ENCODE results near the gene S100A12. TPM values are rescaled to one million over a fixed set of nuclear protein-coding genes. Genes with fewer than 3 reads are reported as not detected.

Gene S100A12
- total RNA-seq, 2 experiments from 2014 or later = not detected

DNA sequence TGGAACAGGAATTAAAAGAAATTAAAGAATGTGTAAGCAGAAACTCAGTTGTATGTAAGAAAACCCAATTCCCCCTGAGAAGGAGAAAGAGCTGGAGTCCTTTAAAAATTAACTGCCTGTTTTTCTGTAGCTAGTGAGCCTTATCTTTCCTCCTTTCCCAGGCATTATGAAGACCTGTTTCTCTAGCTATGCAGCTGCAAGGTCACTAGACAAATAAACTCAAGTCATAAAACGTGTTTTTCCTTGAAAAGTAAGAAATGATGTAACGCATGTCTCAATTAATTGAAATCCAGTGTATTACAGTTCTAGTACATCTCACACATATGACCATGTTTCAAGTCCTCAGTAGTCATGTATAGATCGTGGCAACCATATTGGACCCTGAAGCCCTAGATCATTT lies 5.3 kb downstream of the S100A12 start:
- Mint-ChIP-seq H3K36me3 (no peaks in the 10 kb centered on the region), H3K4me1 (no peaks in the 10 kb centered on the region), H3K4me3 (no peak overlapping the region), H3K9me3 (no peaks in the 10 kb centered on the region), H3K27ac (no peak overlapping the region), H3K27me3 (peaks cover 10% of the 10 kb centered on the region)
- POLR2A ChIA-PET = no interaction called here
- no peak for DNase-seq
- ATAC-seq (ENCODE audit: low read depth) = no peak

DNA sequence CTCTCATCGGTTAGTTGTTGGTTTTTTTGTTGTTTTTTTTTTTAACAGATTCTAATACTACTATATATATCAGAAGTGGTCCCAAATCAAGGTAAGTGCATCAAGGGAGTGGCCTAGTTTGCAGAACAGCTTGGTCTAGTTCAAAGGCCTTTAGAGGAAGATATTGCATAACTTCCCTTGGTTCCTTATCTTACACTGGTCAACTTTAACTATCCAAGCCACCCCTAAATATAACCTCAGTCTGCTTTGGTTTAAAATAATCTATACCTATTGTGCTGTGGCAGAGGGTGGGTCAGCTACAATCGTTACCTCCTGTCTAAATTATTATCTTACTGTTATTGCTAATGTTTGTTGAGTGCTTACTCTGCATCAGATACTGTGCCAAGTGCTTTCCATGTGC lies 6.9 kb downstream of the S100A12 start:
- Mint-ChIP-seq H3K4me3 (no peak overlapping the region), H3K36me3 (no peaks in the 10 kb centered on the region), H3K4me1 (no peaks in the 10 kb centered on the region), H3K27ac (no peak overlapping the region), H3K27me3 (peaks cover 11% of the 10 kb centered on the region), H3K9me3 (no peaks in the 10 kb centered on the region)
- ATAC-seq (ENCODE audit: low read depth) (no peak), DNase-seq (no peak)
- POLR2A ChIA-PET = no interaction called here

DNA sequence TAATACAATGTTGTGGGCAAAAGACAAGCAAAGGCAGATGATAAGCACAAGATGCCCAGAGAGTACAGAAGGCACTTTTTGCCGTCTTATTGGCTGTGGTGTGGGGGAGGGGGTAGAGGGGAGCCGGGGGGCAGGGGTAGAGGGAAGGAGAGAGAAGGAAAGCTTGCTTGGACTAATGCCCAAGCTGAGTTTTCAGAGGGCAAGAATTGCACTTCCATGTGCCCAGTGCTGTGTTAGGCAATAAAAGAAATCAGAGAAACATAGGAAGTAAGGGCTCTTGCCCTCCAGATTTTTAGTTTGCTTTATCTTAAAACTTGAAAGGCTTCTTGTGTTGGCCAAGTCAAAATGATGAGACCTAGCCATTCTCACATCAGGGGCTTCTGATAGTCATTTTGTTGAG lies 8.3 kb downstream of the S100A12 start:
- ATAC-seq (ENCODE audit: low read depth) = no peak
- H3K4me3 Mint-ChIP-seq = no peak overlapping the region
- no peaks in the 10 kb centered on the region for H3K9me3 Mint-ChIP-seq
- DNase-seq = no peak
- H3K4me1 Mint-ChIP-seq = no peaks in the 10 kb centered on the region
- POLR2A ChIA-PET = no interaction called here
- H3K27me3 Mint-ChIP-seq = peaks cover 15% of the 10 kb centered on the region
- no peak overlapping the region for H3K27ac Mint-ChIP-seq
- no peaks in the 10 kb centered on the region for H3K36me3 Mint-ChIP-seq

DNA sequence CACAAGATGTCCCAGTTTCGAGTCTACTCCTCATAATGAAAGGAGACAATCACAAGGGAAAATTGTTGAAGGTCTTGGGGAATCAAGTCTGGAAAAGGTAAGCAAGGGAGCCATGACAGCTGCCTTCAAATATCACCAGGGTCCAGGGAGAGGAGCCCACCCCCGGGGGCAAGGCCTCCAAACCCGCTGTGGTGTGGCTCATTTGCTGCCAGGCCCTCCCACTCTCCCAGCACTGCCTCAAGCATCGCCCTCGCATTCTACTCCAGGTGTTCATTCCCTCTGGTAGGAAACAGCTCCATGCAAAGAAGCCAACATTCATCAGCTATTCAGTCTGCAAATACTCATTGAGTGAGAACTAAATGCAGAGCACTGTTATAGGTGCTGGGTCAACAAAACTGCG lies 9.2 kb downstream of the S100A12 start:
- no peaks in the 10 kb centered on the region for H3K4me1 Mint-ChIP-seq
- H3K36me3 Mint-ChIP-seq = no peaks in the 10 kb centered on the region
- no peaks in the 10 kb centered on the region for H3K9me3 Mint-ChIP-seq
- POLR2A ChIA-PET = no interaction called here
- H3K27ac Mint-ChIP-seq = no peak overlapping the region
- no peak overlapping the region for H3K4me3 Mint-ChIP-seq
- H3K27me3 Mint-ChIP-seq = peaks cover 15% of the 10 kb centered on the region
- ATAC-seq (ENCODE audit: low read depth) (no peak), DNase-seq (no peak)

DNA sequence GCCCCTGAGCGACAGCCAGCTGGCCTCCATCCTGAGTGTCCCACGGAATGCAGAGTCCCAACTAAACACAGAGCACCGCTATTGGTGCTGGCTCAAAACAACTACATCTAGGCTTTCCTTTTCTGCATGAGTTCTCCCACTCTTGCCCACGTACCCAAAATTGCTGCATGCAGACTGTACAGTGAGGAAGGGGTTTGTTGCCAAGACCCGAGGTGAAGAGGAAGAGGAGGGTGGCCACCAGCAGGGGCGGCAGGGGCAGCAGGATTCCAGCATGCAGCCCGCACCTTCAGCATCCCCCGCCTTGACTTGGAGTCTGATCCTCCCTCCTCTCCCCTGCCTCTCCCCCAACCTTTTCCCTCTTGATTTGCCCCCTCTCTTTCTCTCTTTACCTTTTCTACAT lies 9.7 kb downstream of the S100A12 start:
- Mint-ChIP-seq H3K4me1 (no peaks in the 10 kb centered on the region), H3K27ac (no peak overlapping the region), H3K27me3 (peaks cover 13% of the 10 kb centered on the region), H3K9me3 (no peaks in the 10 kb centered on the region), H3K4me3 (no peak overlapping the region), H3K36me3 (no peaks in the 10 kb centered on the region)
- POLR2A ChIA-PET = no interaction called here
- no peak for ATAC-seq (ENCODE audit: low read depth)
- DNase-seq = no peak

DNA sequence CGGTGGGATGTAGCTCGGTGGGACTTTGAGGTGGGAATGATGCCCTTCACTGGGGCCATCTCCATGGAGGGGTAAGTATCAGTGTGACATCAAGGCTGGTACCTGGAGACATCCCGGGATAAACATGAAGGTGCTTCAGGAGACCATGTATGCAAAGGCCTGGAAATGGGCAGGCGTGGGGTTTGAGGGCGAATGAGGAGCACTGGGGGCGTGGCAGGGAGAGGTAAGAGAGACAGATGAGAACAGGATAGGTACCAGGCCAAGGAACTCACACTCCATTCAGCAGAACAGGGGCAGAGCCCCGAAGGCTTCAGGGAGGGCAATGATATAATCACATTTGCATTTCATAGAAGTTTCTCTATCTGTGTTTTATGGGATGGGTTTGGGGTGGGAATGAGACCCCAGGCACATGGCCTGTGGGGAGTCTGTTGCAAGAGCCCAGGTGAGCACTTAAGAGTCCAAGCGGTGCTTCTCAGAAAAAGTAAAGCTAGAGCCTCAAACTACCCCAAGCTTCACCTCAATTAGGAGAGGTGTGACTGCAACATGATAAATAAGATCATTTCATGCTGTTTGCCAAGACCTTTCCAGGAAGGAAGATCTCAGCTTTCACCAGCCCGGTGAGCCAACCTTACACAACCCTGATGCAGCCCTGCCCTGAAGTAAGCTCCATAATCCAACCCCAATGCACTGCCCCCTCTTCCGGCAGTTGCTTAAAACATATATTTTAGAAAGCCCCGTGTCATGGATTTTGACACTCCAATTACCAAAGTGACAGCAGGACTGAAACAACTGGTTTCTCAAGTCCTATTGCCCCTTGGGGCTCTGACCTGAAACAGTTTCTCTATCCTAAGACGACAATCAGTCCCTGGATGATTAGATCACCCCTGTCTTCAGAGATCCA lies 10.4 kb downstream of the S100A12 start:
- ATAC-seq (ENCODE audit: low read depth) (no peak), DNase-seq (no peak)
- H3K36me3 Mint-ChIP-seq = no peaks in the 10 kb centered on the region
- H3K27me3 Mint-ChIP-seq = peaks cover 12% of the 10 kb centered on the region
- POLR2A ChIA-PET = no interaction called here
- no peaks in the 10 kb centered on the region for H3K9me3 Mint-ChIP-seq
- H3K27ac Mint-ChIP-seq = no peak overlapping the region
- no peak overlapping the region for H3K4me3 Mint-ChIP-seq
- H3K4me1 Mint-ChIP-seq = no peaks in the 10 kb centered on the region

DNA sequence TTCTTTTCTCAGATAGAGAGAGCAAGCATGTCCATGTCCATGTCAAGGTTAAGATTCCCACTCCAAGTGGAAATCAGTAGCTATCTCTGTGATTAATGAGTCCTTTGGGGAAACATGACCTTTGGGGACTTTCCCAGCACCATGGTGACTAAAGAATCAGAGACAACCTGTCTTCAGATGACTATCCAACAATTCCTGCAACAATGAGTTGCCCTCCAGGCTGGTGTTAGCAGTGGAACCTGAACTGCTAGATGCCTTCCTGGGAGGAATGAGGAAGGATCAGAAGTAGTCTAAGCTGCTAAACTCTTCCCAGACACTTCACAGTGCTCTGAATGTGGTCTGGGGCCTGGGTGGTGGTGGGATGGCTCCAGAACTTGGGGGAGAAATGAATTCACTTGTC lies 11.3 kb downstream of the S100A12 start:
- no peaks in the 10 kb centered on the region for H3K36me3 Mint-ChIP-seq
- peaks cover 12% of the 10 kb centered on the region for H3K27me3 Mint-ChIP-seq
- DNase-seq (no peak), ATAC-seq (ENCODE audit: low read depth) (no peak)
- POLR2A ChIA-PET = no interaction called here
- no peak overlapping the region for H3K4me3 Mint-ChIP-seq
- no peak overlapping the region for H3K27ac Mint-ChIP-seq
- H3K4me1 Mint-ChIP-seq = no peaks in the 10 kb centered on the region
- no peaks in the 10 kb centered on the region for H3K9me3 Mint-ChIP-seq

DNA sequence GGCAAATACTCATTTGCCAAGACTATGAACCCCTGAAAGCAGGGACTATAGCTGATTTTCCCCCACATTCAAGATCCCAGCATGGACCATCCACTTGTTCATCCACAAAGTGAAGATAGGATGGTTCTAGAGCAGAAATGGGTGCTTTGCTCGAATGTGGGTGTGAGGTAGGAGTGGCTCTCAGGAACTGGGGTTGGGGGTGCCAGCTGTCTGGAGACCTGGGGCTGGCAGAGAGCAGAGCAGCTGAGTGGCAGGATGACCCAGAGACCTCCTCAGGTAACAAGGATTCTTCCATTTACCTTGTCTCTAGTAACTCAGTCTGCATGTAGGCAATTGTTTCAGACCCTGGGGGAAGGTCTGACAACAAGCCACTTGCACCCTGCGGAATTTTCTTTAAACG lies 11.8 kb downstream of the S100A12 start:
- DNase-seq = no peak
- Mint-ChIP-seq H3K4me3 (no peak overlapping the region), H3K9me3 (no peaks in the 10 kb centered on the region), H3K27me3 (peaks cover 12% of the 10 kb centered on the region), H3K27ac (no peak overlapping the region), H3K4me1 (no peaks in the 10 kb centered on the region), H3K36me3 (no peaks in the 10 kb centered on the region)
- no peak for ATAC-seq (ENCODE audit: low read depth)
- POLR2A ChIA-PET = no interaction called here

DNA sequence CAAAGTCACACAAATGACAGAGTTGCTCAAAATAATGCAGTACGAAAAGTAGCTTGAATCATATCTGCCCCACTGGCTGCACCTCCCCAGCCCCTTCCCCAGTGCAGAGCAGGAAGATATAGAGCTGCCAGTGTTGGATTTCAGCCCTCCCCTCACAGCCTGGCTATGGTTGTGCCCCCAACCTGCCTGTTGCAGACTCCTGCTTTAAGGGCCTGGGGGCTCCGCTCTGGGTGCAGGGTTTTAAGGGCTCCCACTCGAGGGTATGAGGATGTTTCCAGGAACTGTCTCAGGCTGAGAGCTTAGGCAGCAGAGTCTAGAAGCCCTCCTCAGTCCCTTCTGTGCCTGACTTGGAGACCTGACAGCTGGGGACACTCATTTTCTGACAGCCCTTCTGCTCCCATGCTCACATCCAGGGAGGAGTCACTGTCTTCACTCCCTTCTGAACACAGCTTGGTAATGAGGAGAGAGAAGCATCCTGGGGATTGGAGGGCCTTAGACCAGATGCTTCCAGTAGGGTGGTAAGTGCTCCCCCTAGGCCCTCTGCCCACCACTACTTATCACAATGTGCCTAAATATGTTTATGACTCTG lies 13.1 kb downstream of the S100A12 start:
- no peak overlapping the region for H3K4me3 Mint-ChIP-seq
- no peaks in the 10 kb centered on the region for H3K36me3 Mint-ChIP-seq
- DNase-seq (no peak), ATAC-seq (ENCODE audit: low read depth) (no peak)
- POLR2A ChIA-PET = no interaction called here
- H3K9me3 Mint-ChIP-seq = no peaks in the 10 kb centered on the region
- no peak overlapping the region for H3K27ac Mint-ChIP-seq
- H3K4me1 Mint-ChIP-seq = peaks cover 6% of the 10 kb centered on the region
- H3K27me3 Mint-ChIP-seq = peaks cover 12% of the 10 kb centered on the region

- H3K4me1 Mint-ChIP-seq = peaks cover 12% of the 10 kb centered on the region
- ATAC-seq (ENCODE audit: low read depth) (no peak), DNase-seq (no peak)
- POLR2A ChIA-PET = no interaction called here
- H3K4me3 Mint-ChIP-seq = no peak overlapping the region
- H3K9me3 Mint-ChIP-seq = no peaks in the 10 kb centered on the region
- H3K27me3 Mint-ChIP-seq = peaks cover 12% of the 10 kb centered on the region
- no peaks in the 10 kb centered on the region for H3K36me3 Mint-ChIP-seq
- H3K27ac Mint-ChIP-seq = no peak overlapping the region
Observed at GRCh38 chr1:153361480-153362109, 13.8 kb downstream of the S100A12 start.

DNA sequence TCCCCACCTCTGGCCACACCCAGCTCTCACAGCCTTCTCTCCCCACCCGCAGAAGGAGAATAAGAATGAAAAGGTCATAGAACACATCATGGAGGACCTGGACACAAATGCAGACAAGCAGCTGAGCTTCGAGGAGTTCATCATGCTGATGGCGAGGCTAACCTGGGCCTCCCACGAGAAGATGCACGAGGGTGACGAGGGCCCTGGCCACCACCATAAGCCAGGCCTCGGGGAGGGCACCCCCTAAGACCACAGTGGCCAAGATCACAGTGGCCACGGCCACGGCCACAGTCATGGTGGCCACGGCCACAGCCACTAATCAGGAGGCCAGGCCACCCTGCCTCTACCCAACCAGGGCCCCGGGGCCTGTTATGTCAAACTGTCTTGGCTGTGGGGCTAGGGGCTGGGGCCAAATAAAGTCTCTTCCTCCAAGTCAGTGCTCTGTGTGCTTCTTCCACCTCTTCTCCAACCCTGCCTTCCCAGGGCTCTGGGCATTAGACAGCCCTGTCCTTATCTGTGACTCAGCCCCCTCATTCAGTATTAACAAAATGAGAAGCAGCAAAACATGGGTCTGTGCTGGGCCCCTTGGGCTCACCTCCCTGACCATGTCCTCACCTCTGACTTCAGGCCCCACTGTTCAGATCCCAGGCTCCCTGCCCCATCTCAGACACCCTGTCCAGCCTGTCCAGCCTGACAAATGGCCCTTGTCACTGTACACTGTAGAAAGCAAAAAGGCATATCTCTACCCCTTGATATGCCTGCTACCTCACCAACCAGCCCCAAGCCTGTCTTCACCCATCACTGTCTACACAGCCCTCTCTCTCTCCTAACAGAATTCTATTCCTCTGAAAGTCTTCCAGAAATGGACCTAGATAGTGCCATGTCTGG lies 14.6 kb downstream of the S100A12 start:
- H3K4me3 Mint-ChIP-seq = no peak overlapping the region
- ATAC-seq (ENCODE audit: low read depth) = no peak
- H3K9me3 Mint-ChIP-seq = no peaks in the 10 kb centered on the region
- H3K27ac Mint-ChIP-seq = no peak overlapping the region
- DNase-seq = no peak
- peaks cover 15% of the 10 kb centered on the region for H3K4me1 Mint-ChIP-seq
- POLR2A ChIA-PET = no interaction called here
- peaks cover 9% of the 10 kb centered on the region for H3K27me3 Mint-ChIP-seq
- H3K36me3 Mint-ChIP-seq = no peaks in the 10 kb centered on the region

DNA sequence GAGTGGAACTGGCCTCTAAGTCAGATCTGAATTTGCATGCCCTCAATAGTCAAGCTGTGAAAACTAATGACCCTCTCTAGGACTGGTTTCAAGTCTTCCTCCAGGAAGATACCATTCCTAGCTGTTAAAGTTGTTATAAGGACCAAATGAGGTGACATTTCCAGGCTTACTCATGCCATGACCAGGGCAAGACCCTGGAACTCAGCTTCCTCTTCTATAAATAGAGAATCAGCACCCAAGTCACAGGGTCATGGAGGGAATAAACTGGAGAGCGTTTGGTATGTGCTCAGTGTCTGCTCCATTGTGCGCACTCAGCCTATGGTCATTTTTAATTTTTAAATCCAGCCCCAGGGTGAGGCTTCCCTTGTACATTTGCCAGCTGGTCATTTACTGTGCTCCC lies 15.2 kb downstream of the S100A12 start:
- Mint-ChIP-seq H3K27ac (no peak overlapping the region), H3K27me3 (peaks cover 9% of the 10 kb centered on the region)
- no peak for DNase-seq

GRCh38 chr1:153359241-153359640 lies 16.2 kb downstream of the S100A12 start:
- no peak for ATAC-seq (ENCODE audit: low read depth)
- H3K27me3 Mint-ChIP-seq = peaks cover 9% of the 10 kb centered on the region

More for the DNA sequence above, 15.2 kb downstream of the S100A12 start:
- H3K36me3 Mint-ChIP-seq = no peaks in the 10 kb centered on the region
- no peak for ATAC-seq (ENCODE audit: low read depth)
- no peaks in the 10 kb centered on the region for H3K9me3 Mint-ChIP-seq
- H3K4me1 Mint-ChIP-seq = peaks cover 15% of the 10 kb centered on the region
- POLR2A ChIA-PET = no interaction called here
- no peak overlapping the region for H3K4me3 Mint-ChIP-seq

More at GRCh38 chr1:153359241-153359640, 16.2 kb downstream of the S100A12 start:
- Mint-ChIP-seq H3K27ac (no peak overlapping the region), H3K4me1 (peaks cover 15% of the 10 kb centered on the region), H3K4me3 (no peak overlapping the region), H3K9me3 (no peaks in the 10 kb centered on the region), H3K36me3 (no peaks in the 10 kb centered on the region)
- no peak for DNase-seq
- POLR2A ChIA-PET = no interaction called here
